ENCODE data around the gene RELT.

RELT gene

GRCh38 chr11:73347067-73347466 lies 29.1 kb upstream of the RELT start:
- Histone ChIP-seq H3K4me3 (ENCODE audit: insufficient read depth, low read depth, low read length, poor library complexity, severe bottlenecking) (no peak overlapping the region), H3K36me3 (ENCODE audit: control insufficient read depth, insufficient read depth, low read length) (no peaks in the 10 kb centered on the region), H3K9me3 (ENCODE audit: control insufficient read depth, low read length) (no peaks in the 10 kb centered on the region), H3K27me3 (replicated peaks; ENCODE audit: control insufficient read depth, insufficient read depth, low read length, poor library complexity, severe bottlenecking) (no peaks in the 10 kb centered on the region), H3K27ac (ENCODE audit: insufficient read depth, low read length, poor library complexity, severe bottlenecking) (no peak overlapping the region), H3K4me1 (ENCODE audit: control insufficient read depth, insufficient read depth, low read length, poor library complexity, severe bottlenecking) (no peaks in the 10 kb centered on the region)
- no peak for DNase-seq

- no peaks in the 10 kb centered on the region for H3K36me3 ChIP-seq (ENCODE audit: control insufficient read depth, insufficient read depth, low read length)
- no peak overlapping the region for H3K27ac ChIP-seq (ENCODE audit: insufficient read depth, low read length, poor library complexity, severe bottlenecking)
- DNase-seq: no peak
- H3K4me1 ChIP-seq (ENCODE audit: control insufficient read depth, insufficient read depth, low read length, poor library complexity, severe bottlenecking): no peaks in the 10 kb centered on the region
- H3K9me3 ChIP-seq (ENCODE audit: control insufficient read depth, low read length): no peaks in the 10 kb centered on the region
- H3K27me3 ChIP-seq (replicated peaks; ENCODE audit: control insufficient read depth, insufficient read depth, low read length, poor library complexity, severe bottlenecking): no peaks in the 10 kb centered on the region
- no peak overlapping the region for H3K4me3 ChIP-seq (ENCODE audit: insufficient read depth, low read depth, low read length, poor library complexity, severe bottlenecking)
These were observed 27.4 kb upstream of the RELT start for GRCh38 chr11:73348838-73349237.

- Histone ChIP-seq H3K4me1 (ENCODE audit: control insufficient read depth, insufficient read depth, low read length, poor library complexity, severe bottlenecking) (no peaks in the 10 kb centered on the region), H3K36me3 (ENCODE audit: control insufficient read depth, insufficient read depth, low read length) (no peaks in the 10 kb centered on the region), H3K27me3 (replicated peaks; ENCODE audit: control insufficient read depth, insufficient read depth, low read length, poor library complexity, severe bottlenecking) (no peaks in the 10 kb centered on the region), H3K9me3 (ENCODE audit: control insufficient read depth, low read length) (no peaks in the 10 kb centered on the region), H3K4me3 (ENCODE audit: insufficient read depth, low read depth, low read length, poor library complexity, severe bottlenecking) (no peak overlapping the region), H3K27ac (ENCODE audit: insufficient read depth, low read length, poor library complexity, severe bottlenecking) (no peak overlapping the region)
- DNase-seq: no peak
These were observed 26.6 kb upstream of the RELT start for GRCh38 chr11:73349633-73350032.

GRCh38 chr11:73350908-73351636 lies 25.1 kb upstream of the RELT start:
- DNase-seq: peak; percentile 41 to 48 (median 44)

GRCh38 chr11:73353422-73353821 lies 22.8 kb upstream of the RELT start:
- H3K9me3 ChIP-seq (ENCODE audit: control insufficient read depth, low read length): no peaks in the 10 kb centered on the region
- H3K27me3 ChIP-seq (replicated peaks; ENCODE audit: control insufficient read depth, insufficient read depth, low read length, poor library complexity, severe bottlenecking): no peaks in the 10 kb centered on the region
- H3K4me1 ChIP-seq (ENCODE audit: control insufficient read depth, insufficient read depth, low read length, poor library complexity, severe bottlenecking): no peaks in the 10 kb centered on the region
- no peak overlapping the region for H3K27ac ChIP-seq (ENCODE audit: insufficient read depth, low read length, poor library complexity, severe bottlenecking)
- no peak overlapping the region for H3K4me3 ChIP-seq (ENCODE audit: insufficient read depth, low read depth, low read length, poor library complexity, severe bottlenecking)
- no peak for DNase-seq
- H3K36me3 ChIP-seq (ENCODE audit: control insufficient read depth, insufficient read depth, low read length): no peaks in the 10 kb centered on the region

More at GRCh38 chr11:73350908-73351636, 25.1 kb upstream of the RELT start:
- Histone ChIP-seq H3K9me3 (ENCODE audit: control insufficient read depth, low read length) (no peaks in the 10 kb centered on the region), H3K36me3 (ENCODE audit: control insufficient read depth, insufficient read depth, low read length) (no peaks in the 10 kb centered on the region), H3K4me1 (ENCODE audit: control insufficient read depth, insufficient read depth, low read length, poor library complexity, severe bottlenecking) (no peaks in the 10 kb centered on the region), H3K4me3 (ENCODE audit: insufficient read depth, low read depth, low read length, poor library complexity, severe bottlenecking) (no peak overlapping the region), H3K27ac (ENCODE audit: insufficient read depth, low read length, poor library complexity, severe bottlenecking) (no peak overlapping the region), H3K27me3 (replicated peaks; ENCODE audit: control insufficient read depth, insufficient read depth, low read length, poor library complexity, severe bottlenecking) (no peaks in the 10 kb centered on the region)

GRCh38 chr11:73355109-73355508 lies 21.1 kb upstream of the RELT start:
- no peaks in the 10 kb centered on the region for H3K36me3 ChIP-seq (ENCODE audit: control insufficient read depth, insufficient read depth, low read length)
- DNase-seq: no peak

GRCh38 chr11:73356979-73357860 lies 19.0 kb upstream of the RELT start:
- Histone ChIP-seq H3K27me3 (replicated peaks; ENCODE audit: control insufficient read depth, insufficient read depth, low read length, poor library complexity, severe bottlenecking) (no peaks in the 10 kb centered on the region), H3K27ac (ENCODE audit: insufficient read depth, low read length, poor library complexity, severe bottlenecking) (no peak overlapping the region), H3K36me3 (ENCODE audit: control insufficient read depth, insufficient read depth, low read length) (no peaks in the 10 kb centered on the region), H3K4me1 (ENCODE audit: control insufficient read depth, insufficient read depth, low read length, poor library complexity, severe bottlenecking) (no peaks in the 10 kb centered on the region), H3K9me3 (ENCODE audit: control insufficient read depth, low read length) (no peaks in the 10 kb centered on the region), H3K4me3 (ENCODE audit: insufficient read depth, low read depth, low read length, poor library complexity, severe bottlenecking) (no peak overlapping the region)
- DNase-seq: no peak

More at GRCh38 chr11:73355109-73355508, 21.1 kb upstream of the RELT start:
- Histone ChIP-seq H3K9me3 (ENCODE audit: control insufficient read depth, low read length) (no peaks in the 10 kb centered on the region), H3K27ac (ENCODE audit: insufficient read depth, low read length, poor library complexity, severe bottlenecking) (no peak overlapping the region), H3K4me3 (ENCODE audit: insufficient read depth, low read depth, low read length, poor library complexity, severe bottlenecking) (no peak overlapping the region), H3K4me1 (ENCODE audit: control insufficient read depth, insufficient read depth, low read length, poor library complexity, severe bottlenecking) (no peaks in the 10 kb centered on the region), H3K27me3 (replicated peaks; ENCODE audit: control insufficient read depth, insufficient read depth, low read length, poor library complexity, severe bottlenecking) (no peaks in the 10 kb centered on the region)

GRCh38 chr11:73358071-73358470 lies 18.1 kb upstream of the RELT start:
- no peaks in the 10 kb centered on the region for H3K9me3 ChIP-seq (ENCODE audit: control insufficient read depth, low read length)
- no peak overlapping the region for H3K27ac ChIP-seq (ENCODE audit: insufficient read depth, low read length, poor library complexity, severe bottlenecking)
- H3K4me3 ChIP-seq (ENCODE audit: insufficient read depth, low read depth, low read length, poor library complexity, severe bottlenecking): no peak overlapping the region
- H3K36me3 ChIP-seq (ENCODE audit: control insufficient read depth, insufficient read depth, low read length): no peaks in the 10 kb centered on the region
- DNase-seq: no peak
- no peaks in the 10 kb centered on the region for H3K27me3 ChIP-seq (replicated peaks; ENCODE audit: control insufficient read depth, insufficient read depth, low read length, poor library complexity, severe bottlenecking)
- H3K4me1 ChIP-seq (ENCODE audit: control insufficient read depth, insufficient read depth, low read length, poor library complexity, severe bottlenecking): no peaks in the 10 kb centered on the region

- no peaks in the 10 kb centered on the region for H3K4me1 ChIP-seq (ENCODE audit: control insufficient read depth, insufficient read depth, low read length, poor library complexity, severe bottlenecking)
- H3K27ac ChIP-seq (ENCODE audit: insufficient read depth, low read length, poor library complexity, severe bottlenecking): no peak overlapping the region
- DNase-seq: no peak
- no peaks in the 10 kb centered on the region for H3K36me3 ChIP-seq (ENCODE audit: control insufficient read depth, insufficient read depth, low read length)
- no peak overlapping the region for H3K4me3 ChIP-seq (ENCODE audit: insufficient read depth, low read depth, low read length, poor library complexity, severe bottlenecking)
- H3K27me3 ChIP-seq (replicated peaks; ENCODE audit: control insufficient read depth, insufficient read depth, low read length, poor library complexity, severe bottlenecking): no peaks in the 10 kb centered on the region
- H3K9me3 ChIP-seq (ENCODE audit: control insufficient read depth, low read length): no peaks in the 10 kb centered on the region
These were observed 16.9 kb upstream of the RELT start for GRCh38 chr11:73359341-73359740.
